Putamen (tissue), 1 donor: ENCODE results near the gene ZNF302.
"Not testable (repeated sequence)": the region's sequence is repeated elsewhere in the genome, so short reads cannot be mapped to it uniquely, and the experiment has no call there.

Experiments
- DNase-seq: peaks from one replicate; pipeline ENCODE4 v3.0.0-alpha.2; 2016; ENCODE audit warnings: low spot score

Gene ZNF302

GRCh38 chr19:34677386-34678084 lies at the start of gene ZNF302:
Gene ZNF302, plus strand, starts transcription at chr19:34677678. Its CDS starts 1,127 bp downstream, at chr19:34678805.
- peak; percentile 97 for DNase-seq

GRCh38 chr19:34633802-34634201 lies 43.7 kb upstream of the ZNF302 start:
- no peak for DNase-seq

GRCh38 chr19:34639491-34640085 lies 37.9 kb upstream of the ZNF302 start:
- DNase-seq, result peak; percentile 55

GRCh38 chr19:34642241-34642640 lies 35.2 kb upstream of the ZNF302 start:
- no peak for DNase-seq

- no peak for DNase-seq
Measured at GRCh38 chr19:34644991-34645461, 32.5 kb upstream of the ZNF302 start.

GRCh38 chr19:34645551-34645950 lies 31.9 kb upstream of the ZNF302 start:
- no peak for DNase-seq

- DNase-seq, result no peak
Measured at GRCh38 chr19:34649886-34650543, 27.5 kb upstream of the ZNF302 start.

GRCh38 chr19:34651747-34652146 lies 25.7 kb upstream of the ZNF302 start:
- DNase-seq, result no peak

GRCh38 chr19:34654796-34655195 lies 22.7 kb upstream of the ZNF302 start:
- DNase-seq, result no peak

- no peak for DNase-seq
Measured at GRCh38 chr19:34655651-34656050, 21.8 kb upstream of the ZNF302 start.

- no peak for DNase-seq
Measured at GRCh38 chr19:34661357-34661756, 16.1 kb upstream of the ZNF302 start.

- DNase-seq, result no peak
Measured at GRCh38 chr19:34662919-34663318, 14.6 kb upstream of the ZNF302 start.

GRCh38 chr19:34664168-34664567 lies 13.3 kb upstream of the ZNF302 start:
- no peak for DNase-seq

- DNase-seq, result no peak
Measured at GRCh38 chr19:34664870-34665269, 12.6 kb upstream of the ZNF302 start.

GRCh38 chr19:34665275-34665674 lies 12.2 kb upstream of the ZNF302 start:
- DNase-seq, result not testable (repeated sequence)

- no peak for DNase-seq
Measured at GRCh38 chr19:34666200-34666957, 11.1 kb upstream of the ZNF302 start.

GRCh38 chr19:34666958-34667265 lies 10.6 kb upstream of the ZNF302 start:
- DNase-seq, result no peak

- DNase-seq, result no peak
Measured at GRCh38 chr19:34667349-34668076, 10.0 kb upstream of the ZNF302 start.

GRCh38 chr19:34668077-34668689 lies 9.3 kb upstream of the ZNF302 start:
- not testable (repeated sequence) for DNase-seq

- DNase-seq, result not testable (repeated sequence)
Measured at GRCh38 chr19:34668690-34669089, 8.8 kb upstream of the ZNF302 start.

GRCh38 chr19:34669305-34669704 lies 8.2 kb upstream of the ZNF302 start:
- no peak for DNase-seq
